GM21515 (cell line): ENCODE measurements around the gene PTPRN2.

Experiments
- ATAC-seq: cut with Tn5 transposase; IDR thresholded peaks from one replicate; pipeline ENCODE4 v1.9.1; 2021; ENCODE audit not compliant: unreplicated experiment

PTPRN2 gene

DNA sequence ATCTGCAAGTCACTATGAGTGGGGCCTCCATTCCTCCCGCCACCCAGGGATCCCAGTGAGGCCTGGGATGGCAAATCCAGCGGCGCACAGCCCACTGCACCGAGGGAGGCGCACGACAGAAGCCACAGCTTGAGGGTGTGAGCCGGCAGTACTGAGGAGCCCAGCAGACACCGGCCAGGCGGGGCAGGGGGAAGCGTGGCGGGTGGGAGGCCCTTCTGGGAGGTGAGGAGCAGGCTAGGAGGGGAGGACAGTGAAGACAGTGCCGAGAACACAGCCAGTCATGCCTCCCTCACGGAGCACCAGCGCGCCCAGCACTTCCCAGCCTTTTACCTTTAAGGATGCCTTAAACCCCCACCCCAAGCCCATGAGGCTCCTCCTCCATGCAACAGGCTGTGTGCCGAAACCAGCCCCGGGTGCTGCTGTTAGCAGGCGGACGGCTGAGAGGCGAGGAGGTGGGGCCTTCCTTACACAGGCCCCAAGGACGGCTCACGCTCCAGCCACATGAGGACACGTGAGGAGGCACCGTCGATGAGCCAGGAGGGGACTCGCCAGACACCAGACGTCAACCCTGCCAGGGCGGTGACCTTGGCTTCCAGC, 258.5 kb downstream of the PTPRN2 start:
- ATAC-seq = no peak

- ATAC-seq = no peak
Measured at GRCh38 chr7:158328376-158329013, 259.1 kb downstream of the PTPRN2 start.

- no peak for ATAC-seq
Measured at GRCh38 chr7:158327571-158328180, 259.9 kb downstream of the PTPRN2 start.

GRCh38 chr7:158327012-158327411, 260.6 kb downstream of the PTPRN2 start:
- no peak for ATAC-seq

- ATAC-seq = no peak
Measured at GRCh38 chr7:158325530-158326381, 261.9 kb downstream of the PTPRN2 start.

- no peak for ATAC-seq
Measured at GRCh38 chr7:158324397-158325360, 262.9 kb downstream of the PTPRN2 start.

- no peak for ATAC-seq
Measured at GRCh38 chr7:158323741-158324396, 263.8 kb downstream of the PTPRN2 start.

GRCh38 chr7:158322616-158323530, 264.8 kb downstream of the PTPRN2 start:
- no peak for ATAC-seq

GRCh38 chr7:158321936-158322615, 265.5 kb downstream of the PTPRN2 start:
- no peak for ATAC-seq

GRCh38 chr7:158321056-158321700, 266.4 kb downstream of the PTPRN2 start:
- ATAC-seq = no peak

- ATAC-seq = no peak
Measured at GRCh38 chr7:158320328-158320727, 267.3 kb downstream of the PTPRN2 start.

DNA sequence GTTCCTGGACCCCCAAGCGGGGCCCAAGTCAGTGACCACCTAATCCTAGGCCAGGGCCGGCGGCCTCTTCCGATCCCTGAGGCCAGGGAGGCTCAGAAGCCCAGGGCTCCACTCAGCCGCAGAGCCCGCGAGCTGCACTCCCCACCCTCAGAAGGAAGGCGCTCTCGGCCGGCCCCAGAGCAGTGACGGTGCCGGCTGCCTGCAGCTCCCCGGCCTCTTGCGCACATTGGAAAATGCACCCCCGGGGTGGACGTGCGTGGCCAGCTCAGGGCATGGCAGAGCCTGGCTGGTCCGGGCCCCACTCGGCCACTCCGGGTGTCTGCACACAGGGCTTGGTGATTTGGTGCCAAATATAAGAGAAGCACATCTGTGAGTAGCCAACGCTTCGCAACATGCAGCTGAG, 269.1 kb downstream of the PTPRN2 start:
- no peak for ATAC-seq

DNA sequence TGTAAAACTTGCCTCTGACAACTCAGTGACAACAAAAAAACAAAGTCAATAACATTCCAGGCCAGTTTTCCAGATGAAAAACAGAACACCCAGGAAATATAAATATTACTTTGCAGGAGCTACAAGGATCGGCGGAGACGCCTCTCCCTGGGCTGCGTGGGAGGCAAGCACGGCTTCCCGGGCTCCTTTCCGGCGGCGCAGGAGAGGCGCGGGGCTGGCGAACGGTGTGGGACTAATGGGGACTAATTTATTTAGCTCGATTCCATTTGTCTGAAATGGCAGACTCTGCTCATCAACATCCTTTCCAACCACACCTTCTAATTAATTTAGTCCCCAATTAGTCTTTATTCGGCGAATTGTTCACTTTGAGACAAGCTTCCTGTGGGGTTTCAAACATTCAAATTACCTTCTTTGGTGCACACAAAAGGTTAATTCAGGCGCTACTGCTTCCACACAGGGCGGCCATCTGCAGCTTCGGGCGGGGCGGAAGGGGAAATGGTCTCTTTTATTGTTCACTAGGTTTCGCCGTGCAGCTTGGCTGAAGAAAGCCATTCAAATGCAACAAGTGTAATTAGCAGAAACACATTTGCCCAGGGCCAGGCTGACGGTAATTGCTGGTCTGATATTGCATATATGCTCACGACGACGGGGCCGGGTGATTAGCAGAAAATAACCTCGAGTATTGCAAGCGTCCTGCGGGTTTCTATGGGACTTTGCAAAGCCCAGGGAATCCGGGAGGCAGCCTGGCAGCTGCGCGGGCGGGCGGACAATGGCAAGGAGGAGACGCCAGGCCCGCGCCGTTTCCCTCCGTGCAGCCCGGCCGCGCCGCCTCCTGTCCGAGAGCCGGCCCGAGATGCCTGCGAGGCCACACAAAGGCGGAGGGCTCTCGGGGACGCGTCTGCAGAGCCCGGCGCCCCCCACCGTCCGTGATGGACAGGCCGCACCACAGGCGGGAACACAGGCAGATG, 270.1 kb downstream of the PTPRN2 start:
- ATAC-seq = no peak

DNA sequence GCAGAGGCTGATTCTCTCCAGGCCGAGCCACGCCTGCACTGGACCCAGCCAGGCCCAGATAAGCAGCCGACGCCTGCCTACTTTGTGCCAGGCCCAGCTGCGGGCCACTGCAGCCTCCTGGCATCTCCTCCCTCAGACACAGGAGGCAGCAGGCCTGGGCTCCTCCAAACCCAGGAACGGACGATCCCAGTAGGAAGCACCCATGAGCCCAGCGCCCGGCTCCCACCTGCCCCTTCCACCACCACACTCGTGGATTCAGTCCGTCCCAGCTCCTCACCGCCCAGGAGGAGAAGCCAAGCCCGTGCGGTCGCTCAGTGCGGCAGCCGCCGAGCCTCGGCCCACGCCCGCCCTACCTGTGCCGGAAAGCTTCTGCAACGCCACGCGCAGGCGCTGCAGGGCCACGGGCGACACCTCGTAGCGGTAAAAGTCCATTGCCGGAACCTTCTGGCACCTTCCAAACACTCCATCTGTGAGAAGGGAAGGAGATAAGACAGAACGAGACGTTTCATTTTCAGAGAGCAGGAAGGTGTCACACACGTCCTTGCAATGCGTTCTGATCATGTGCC, 271.1 kb downstream of the PTPRN2 start:
- no peak for ATAC-seq

DNA sequence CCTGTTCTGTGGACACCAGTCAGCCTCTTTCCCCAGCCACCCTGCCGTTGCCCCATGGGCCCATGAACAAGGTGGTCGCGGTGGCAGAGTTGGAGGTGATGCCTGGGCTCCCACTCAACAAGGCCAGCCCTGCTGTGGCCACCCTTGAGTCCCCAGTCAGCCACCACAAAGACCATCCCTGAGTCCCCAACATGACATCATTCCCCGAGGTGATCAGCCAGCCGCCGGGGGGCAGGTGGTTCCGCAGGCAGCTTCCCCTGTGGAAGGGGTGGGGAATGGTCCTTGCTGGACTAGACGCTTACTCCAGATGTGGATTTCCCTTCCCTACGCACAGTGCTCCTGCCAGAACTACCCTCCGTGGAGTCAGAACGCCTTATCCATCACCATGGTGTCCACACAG, 271.7 kb downstream of the PTPRN2 start:
- ATAC-seq = no peak

DNA sequence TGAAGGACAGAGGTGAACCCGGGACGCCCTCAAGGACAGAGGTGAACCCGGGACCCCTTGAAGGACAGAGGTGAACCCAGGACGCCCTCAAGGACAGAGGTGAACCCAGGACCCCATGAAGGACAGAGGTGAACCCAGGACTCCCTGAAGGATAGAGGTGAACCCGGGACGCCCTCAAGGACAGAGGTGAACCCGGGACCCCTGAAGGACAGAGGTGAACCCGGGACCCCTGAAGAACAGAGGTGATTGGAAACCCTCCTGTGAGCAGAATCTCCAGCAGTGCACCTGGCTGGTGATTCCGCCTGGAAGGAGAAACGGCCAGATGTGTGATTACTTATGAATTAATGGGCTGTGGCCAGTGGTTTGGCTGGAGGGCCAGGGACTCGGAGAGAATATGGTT, 272.3 kb downstream of the PTPRN2 start:
- ATAC-seq = no peak
